ENCODE measurements around the gene SPTLC1. TPM values are rescaled to one million over a fixed set of nuclear protein-coding genes. Genes with fewer than 3 reads are reported as not detected.

Gene SPTLC1
- total RNA-seq, 1 experiment from 2014 or later, result 60.6 TPM

GRCh38 chr9:91991721-91992341 is 123.4 kb downstream of the SPTLC1 start:
- Histone ChIP-seq H3K4me3 (ENCODE audit: low read depth, low read length, poor library complexity, severe bottlenecking) (no peak overlapping the region), H3K27ac (ENCODE audit: low read depth, low read length, poor library complexity, severe bottlenecking) (no peak overlapping the region), H3K36me3 (ENCODE audit: insufficient read depth, low read length, poor library complexity, severe bottlenecking) (no peaks in the 10 kb centered on the region), H3K4me1 (ENCODE audit: insufficient read depth, low read length, poor library complexity, severe bottlenecking) (no peaks in the 10 kb centered on the region), H3K9me3 (ENCODE audit: low read depth, low read length, poor library complexity, severe bottlenecking) (no peaks in the 10 kb centered on the region), H3K27me3 (replicated peaks; ENCODE audit: insufficient read depth, low read depth, low read length, poor library complexity) (peaks cover 8% of the 10 kb centered on the region)
- CTCF ChIA-PET, result no interaction called here
- TF ChIP-seq CTCF (conservative IDR thresholded peaks at IDR 0.05; ENCODE audit: low read depth, low read length), result no peak
- TF ChIP-seq EZH2 (IDR thresholded peaks at IDR 0.05; ENCODE audit: borderline replicate concordance, low read depth, low read length, poor library complexity, severe bottlenecking), result no peak
- intact Hi-C loops (cut with micrococcal nuclease; ENCODE audit: unreplicated experiment), result no loop called here
- POLR2A ChIA-PET (ENCODE audit: low non-redundant PET), result no interaction called here
- DNase-seq (ENCODE audit: low spot score), result no peak
- BruUV-seq (replicated peaks), result no TSS peak

DNA sequence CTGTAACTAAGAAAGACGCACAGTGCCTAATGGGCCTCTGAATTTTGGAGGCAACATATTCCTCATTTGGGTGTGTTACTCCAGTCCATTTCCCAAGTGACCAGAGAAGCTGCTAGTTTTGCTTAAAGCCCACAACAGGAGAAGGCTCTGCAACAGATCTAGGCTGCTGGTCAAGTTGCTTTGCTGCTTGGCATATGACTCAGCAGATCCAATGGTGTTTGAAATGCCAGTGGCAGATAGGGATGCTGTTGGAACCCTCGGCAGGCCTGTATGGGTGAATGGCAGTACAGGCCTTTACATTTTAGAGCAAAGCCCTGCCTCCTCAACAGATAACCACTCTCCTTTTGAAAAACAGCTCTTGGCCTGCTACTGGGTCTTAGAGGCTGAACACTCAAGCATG is 129.0 kb downstream of the SPTLC1 start:
- no peaks in the 10 kb centered on the region for H3K9me3 ChIP-seq (ENCODE audit: low read depth, low read length, poor library complexity, severe bottlenecking)
- no TSS peak for BruUV-seq (replicated peaks)
- DNase-seq (ENCODE audit: low spot score), result no peak
- H3K4me1 ChIP-seq (ENCODE audit: insufficient read depth, low read length, poor library complexity, severe bottlenecking), result no peaks in the 10 kb centered on the region
- ChIA-PET CTCF (no interaction called here), POLR2A (ENCODE audit: low non-redundant PET) (no interaction called here)
- H3K27ac ChIP-seq (ENCODE audit: low read depth, low read length, poor library complexity, severe bottlenecking), result no peak overlapping the region
- TF ChIP-seq EZH2 (IDR thresholded peaks at IDR 0.05; ENCODE audit: borderline replicate concordance, low read depth, low read length, poor library complexity, severe bottlenecking) (no peak), CTCF (conservative IDR thresholded peaks at IDR 0.05; ENCODE audit: low read depth, low read length) (no peak)
- no peak overlapping the region for H3K4me3 ChIP-seq (ENCODE audit: low read depth, low read length, poor library complexity, severe bottlenecking)
- H3K27me3 ChIP-seq (replicated peaks; ENCODE audit: insufficient read depth, low read depth, low read length, poor library complexity), result no peaks in the 10 kb centered on the region
- H3K36me3 ChIP-seq (ENCODE audit: insufficient read depth, low read length, poor library complexity, severe bottlenecking), result no peaks in the 10 kb centered on the region
- intact Hi-C loops (cut with micrococcal nuclease; ENCODE audit: unreplicated experiment), result no loop called here

DNA sequence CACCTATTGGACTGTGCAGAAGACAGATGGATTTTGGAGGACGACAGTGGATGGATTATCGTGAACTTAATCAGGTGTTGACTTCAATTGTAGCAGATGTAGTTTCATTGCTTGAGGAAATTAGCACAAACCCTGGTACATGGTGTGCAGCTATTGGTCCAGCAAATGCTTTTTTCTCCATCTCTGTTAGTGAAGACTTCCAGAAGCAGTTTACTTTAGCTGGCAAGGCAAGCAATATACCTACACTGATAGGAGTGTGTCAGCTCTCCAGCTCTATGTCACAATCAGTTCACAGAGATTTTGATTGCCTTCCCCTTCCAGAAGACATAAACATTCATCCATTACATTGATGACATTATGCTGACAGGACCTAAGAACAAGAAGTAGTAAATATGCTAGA is 129.5 kb downstream of the SPTLC1 start:
- no peak for DNase-seq (ENCODE audit: low spot score)
- ChIA-PET POLR2A (ENCODE audit: low non-redundant PET) (no interaction called here), CTCF (no interaction called here)
- Histone ChIP-seq H3K27ac (ENCODE audit: low read depth, low read length, poor library complexity, severe bottlenecking) (no peak overlapping the region), H3K9me3 (ENCODE audit: low read depth, low read length, poor library complexity, severe bottlenecking) (no peaks in the 10 kb centered on the region), H3K27me3 (replicated peaks; ENCODE audit: insufficient read depth, low read depth, low read length, poor library complexity) (no peaks in the 10 kb centered on the region), H3K4me1 (ENCODE audit: insufficient read depth, low read length, poor library complexity, severe bottlenecking) (no peaks in the 10 kb centered on the region), H3K36me3 (ENCODE audit: insufficient read depth, low read length, poor library complexity, severe bottlenecking) (no peaks in the 10 kb centered on the region), H3K4me3 (ENCODE audit: low read depth, low read length, poor library complexity, severe bottlenecking) (no peak overlapping the region)
- TF ChIP-seq CTCF (conservative IDR thresholded peaks at IDR 0.05; ENCODE audit: low read depth, low read length), result no peak
- TF ChIP-seq EZH2 (IDR thresholded peaks at IDR 0.05; ENCODE audit: borderline replicate concordance, low read depth, low read length, poor library complexity, severe bottlenecking), result no peak
- intact Hi-C loops (cut with micrococcal nuclease; ENCODE audit: unreplicated experiment), result no loop called here
- BruUV-seq (replicated peaks), result no TSS peak

Other genes starting within 250 kb of the SPTLC1 start
- 12.3 and 17.8 TPM in 2 replicates for gene ROR2, start 165.2 kb downstream of the SPTLC1 start, total RNA-seq (2021)
- 273 and 315 TPM in 2 replicates for gene IARS1, start 178.3 kb upstream of the SPTLC1 start, total RNA-seq (2021)
- 53.4 and 59.7 TPM in 2 replicates for gene NOL8, start 209.9 kb upstream of the SPTLC1 start, total RNA-seq (2021)
- gene CENPP, start 210.5 kb upstream of the SPTLC1 start, total RNA-seq (2021), result 15.6 and 17.4 TPM in 2 replicates